DOHH2 (cell line): ENCODE results near the gene HS3ST5.
"Not testable (repeated sequence)": the region's sequence is repeated elsewhere in the genome, so short reads cannot be mapped to it uniquely, and the experiment has no call there.

Experiments
- H3F3A ChIP-seq: fragments of 200-600 bp; sonication (generic), shearing (Covaris generic); 2 replicates; pipeline ENCODE4 v1.6.0; 2016; ENCODE audit warnings: antibody characterized with exemption, mild to moderate bottlenecking; ENCODE audit not compliant: control insufficient read depth, insufficient read depth
- H3K27ac ChIP-seq: fragments of 200-600 bp; sonication (generic); 2 replicates; pipeline ENCODE4 v1.5.1; 2014; ENCODE audit warnings: low read depth, mild to moderate bottlenecking, low read length, moderate library complexity
- H3K27me3 ChIP-seq: fragments of 200-600 bp; sonication (generic); 2 replicates; pipeline ENCODE4 v1.6.1; 2014; ENCODE audit warnings: mild to moderate bottlenecking, low read length, mixed read lengths; ENCODE audit not compliant: control insufficient read depth
- H3K36me3 ChIP-seq: fragments of 200-600 bp; sonication (generic); 2 replicates; pipeline ENCODE4 v1.6.1; 2014; ENCODE audit warnings: mild to moderate bottlenecking, low read length, moderate library complexity, mixed read lengths; ENCODE audit not compliant: control insufficient read depth
- H3K4me1 ChIP-seq: fragments of 200-600 bp; sonication (generic); 2 replicates; pipeline ENCODE4 v1.6.1; 2014; ENCODE audit warnings: mild to moderate bottlenecking, low read length, mixed read lengths; ENCODE audit not compliant: control insufficient read depth
- H3K4me2 ChIP-seq: fragments of 200-600 bp; sonication (generic); 2 replicates; pipeline ENCODE4 v1.6.0; 2014; ENCODE audit warnings: mild to moderate bottlenecking, low read length, moderate library complexity
- H3K4me3 ChIP-seq: fragments of 200-600 bp; sonication (generic); 2 replicates; pipeline ENCODE4 v1.5.1; 2014; ENCODE audit warnings: mild to moderate bottlenecking, low read length, mixed read lengths
- H3K79me2 ChIP-seq: fragments of 200-600 bp; sonication (generic); 2 replicates; pipeline ENCODE4 v1.6.1; 2014; ENCODE audit warnings: mild to moderate bottlenecking, low read length, mixed read lengths; ENCODE audit not compliant: control insufficient read depth
- H3K9me2 ChIP-seq: fragments of 200-600 bp; sonication (generic); replicated peaks from 2 replicates; pipeline ENCODE4 v1.6.1; 2014; ENCODE audit warnings: mild to moderate bottlenecking, low read length, mixed read lengths; ENCODE audit not compliant: control insufficient read depth
- H3K9me3 ChIP-seq: fragments of 200-600 bp; sonication (generic); 2 replicates; pipeline ENCODE4 v1.6.1; 2014; ENCODE audit warnings: antibody characterized with exemption, low read length, mixed read lengths; ENCODE audit not compliant: control insufficient read depth, insufficient read depth
- H4K20me1 ChIP-seq: fragments of 200-600 bp; sonication (generic); 2 replicates; pipeline ENCODE4 v1.6.0; 2014; ENCODE audit warnings: low read depth, mild to moderate bottlenecking, antibody characterized with exemption, low read length, moderate library complexity; ENCODE audit not compliant: control insufficient read depth, insufficient read depth
- EZH2phosphoT487 ChIP-seq: fragments of 200-600 bp; sonication (generic); IDR thresholded peaks from 2 replicates; pipeline ENCODE4 v1.6.1; 2017; ENCODE audit warnings: borderline replicate concordance, mild to moderate bottlenecking, antibody characterized with exemption, low read length, moderate library complexity, mixed read lengths
- TF ChIP-seq, protein P1 (sequence below): fragments of 200-600 bp; sonication (generic); IDR thresholded peaks from one replicate; pipeline ENCODE4 v1.5.1; 2014; ENCODE audit warnings: antibody characterized with exemption, mild to moderate bottlenecking, low read depth, low read length; ENCODE audit not compliant: poor library complexity, severe bottlenecking

Gene HS3ST5

DNA sequence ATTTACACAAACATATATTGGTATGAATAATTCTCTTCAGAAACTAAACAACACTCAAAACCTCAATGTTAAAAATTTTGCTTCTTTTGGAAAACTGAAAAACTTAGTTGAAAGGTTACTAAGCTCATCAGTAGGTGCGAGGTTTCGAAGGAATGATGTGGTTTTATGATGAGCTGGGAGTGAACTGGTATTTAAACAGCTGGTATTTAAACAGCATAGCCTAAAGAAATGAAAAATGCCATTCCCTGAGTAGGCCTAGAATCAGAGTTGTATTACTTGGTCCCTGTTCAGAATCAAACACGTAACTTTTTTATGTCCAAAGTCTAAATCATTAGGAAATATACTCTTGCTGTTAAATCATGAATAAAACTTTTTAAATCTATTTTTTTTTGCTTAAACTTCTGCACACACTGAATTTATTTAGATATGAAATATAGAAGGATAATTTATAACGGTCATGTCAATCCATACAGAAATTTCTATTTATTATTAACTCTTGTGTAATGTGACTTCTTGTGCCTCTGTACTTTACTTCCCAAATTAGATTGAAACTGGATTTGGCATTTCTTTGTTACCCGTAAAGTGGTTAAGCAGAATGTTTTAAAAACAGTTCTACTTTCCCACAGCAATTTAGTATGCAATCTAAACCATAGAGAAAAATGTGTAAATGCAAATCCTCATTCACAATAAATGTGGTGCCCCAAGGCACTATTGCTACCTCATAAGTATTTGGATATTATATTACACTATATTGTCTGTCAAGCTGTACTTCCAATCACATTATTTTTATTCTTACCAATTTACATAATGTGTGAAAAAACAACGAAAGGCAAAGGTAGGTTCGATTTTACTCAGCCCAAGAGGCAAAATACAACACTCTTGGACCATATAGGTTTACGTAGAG, 124.1 kb downstream of the HS3ST5 start:
- Histone ChIP-seq H3K9me3 (no peaks in the 10 kb centered on the region), H3K27me3 (no peaks in the 10 kb centered on the region), H3K9me2 (no peaks in the 10 kb centered on the region), H3K27ac (no peak overlapping the region), H4K20me1 (no peaks in the 10 kb centered on the region), H3K4me3 (no peak overlapping the region), H3F3A (no peaks in the 10 kb centered on the region), H3K36me3 (no peaks in the 10 kb centered on the region), H3K79me2 (no peaks in the 10 kb centered on the region), H3K4me2 (no peak overlapping the region), H3K4me1 (no peaks in the 10 kb centered on the region)
- TF ChIP-seq EZH2phosphoT487: no peak
- TF ChIP-seq, protein P1, sequence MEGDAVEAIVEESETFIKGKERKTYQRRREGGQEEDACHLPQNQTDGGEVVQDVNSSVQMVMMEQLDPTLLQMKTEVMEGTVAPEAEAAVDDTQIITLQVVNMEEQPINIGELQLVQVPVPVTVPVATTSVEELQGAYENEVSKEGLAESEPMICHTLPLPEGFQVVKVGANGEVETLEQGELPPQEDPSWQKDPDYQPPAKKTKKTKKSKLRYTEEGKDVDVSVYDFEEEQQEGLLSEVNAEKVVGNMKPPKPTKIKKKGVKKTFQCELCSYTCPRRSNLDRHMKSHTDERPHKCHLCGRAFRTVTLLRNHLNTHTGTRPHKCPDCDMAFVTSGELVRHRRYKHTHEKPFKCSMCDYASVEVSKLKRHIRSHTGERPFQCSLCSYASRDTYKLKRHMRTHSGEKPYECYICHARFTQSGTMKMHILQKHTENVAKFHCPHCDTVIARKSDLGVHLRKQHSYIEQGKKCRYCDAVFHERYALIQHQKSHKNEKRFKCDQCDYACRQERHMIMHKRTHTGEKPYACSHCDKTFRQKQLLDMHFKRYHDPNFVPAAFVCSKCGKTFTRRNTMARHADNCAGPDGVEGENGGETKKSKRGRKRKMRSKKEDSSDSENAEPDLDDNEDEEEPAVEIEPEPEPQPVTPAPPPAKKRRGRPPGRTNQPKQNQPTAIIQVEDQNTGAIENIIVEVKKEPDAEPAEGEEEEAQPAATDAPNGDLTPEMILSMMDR: no peak

- H3K36me3 ChIP-seq, H3K27me3 ChIP-seq, H3K4me2 ChIP-seq, H3K27ac ChIP-seq, H3K79me2 ChIP-seq, H3K9me3 ChIP-seq, H3K4me1 ChIP-seq, H3K9me2 ChIP-seq, H4K20me1 ChIP-seq, H3K4me3 ChIP-seq, H3F3A ChIP-seq: not testable (repeated sequence)
Measured at GRCh38 chr6:114217996-114218395, 124.8 kb downstream of the HS3ST5 start.

- Histone ChIP-seq H3K36me3 (no peaks in the 10 kb centered on the region), H3K79me2 (no peaks in the 10 kb centered on the region), H3K27me3 (no peaks in the 10 kb centered on the region), H3K4me1 (no peaks in the 10 kb centered on the region), H3K4me3 (no peak overlapping the region), H3K9me3 (no peaks in the 10 kb centered on the region), H3F3A (no peaks in the 10 kb centered on the region), H3K9me2 (no peaks in the 10 kb centered on the region), H3K27ac (no peak overlapping the region), H3K4me2 (no peak overlapping the region), H4K20me1 (no peaks in the 10 kb centered on the region)
- no peak for TF ChIP-seq EZH2phosphoT487
- TF ChIP-seq, protein P1: no peak
Measured at GRCh38 chr6:114216789-114217467, 125.9 kb downstream of the HS3ST5 start.

- Histone ChIP-seq H3K27me3 (no peaks in the 10 kb centered on the region), H4K20me1 (no peaks in the 10 kb centered on the region), H3K79me2 (no peaks in the 10 kb centered on the region), H3K9me3 (no peaks in the 10 kb centered on the region), H3K36me3 (no peaks in the 10 kb centered on the region), H3K9me2 (no peaks in the 10 kb centered on the region), H3K4me1 (no peaks in the 10 kb centered on the region), H3K4me2 (no peak overlapping the region), H3K27ac (no peak overlapping the region), H3K4me3 (no peak overlapping the region), H3F3A (no peaks in the 10 kb centered on the region)
- TF ChIP-seq, protein P1: no peak
- no peak for TF ChIP-seq EZH2phosphoT487
Measured at GRCh38 chr6:114210467-114210866, 132.4 kb downstream of the HS3ST5 start.
